H1 (cell line): ENCODE results near the gene KIF5C. TPM values are rescaled to one million over a fixed set of nuclear protein-coding genes. Genes with fewer than 3 reads are reported as not detected.

ENCODE experiments used
- CTCF ChIA-PET: fragments of 300-600 bp; sonication (Branson Sonifier 250); formaldehyde crosslinking; loops from one replicate; lab custom pipeline; 2021; ENCODE audit not compliant: partially characterized antibody; lab: Charles Lee
- POLR2A ChIA-PET: fragments of 300-600 bp; sonication (Branson Sonifier 250); formaldehyde crosslinking; loops from one replicate; lab custom pipeline; 2021; ENCODE audit warnings: inconsistent platforms; ENCODE audit not compliant: partially characterized antibody; lab: Charles Lee
- DNase-seq, 2 experiments: peaks; one replicate each; pipeline versions ENCODE4 v3.0.0 to v3.0.0-alpha.2; 2010 to 2022; ENCODE audit warnings: low spot score in 2 of 2, low read depth in 1 of 2, mixed read lengths in 1 of 2
- FAIRE-seq: peaks from 2 replicates; lab custom pipeline; 2011; peaks lifted over from hg19 to GRCh38; lab: Jason Lieb, UNC
- H2AFZ ChIP-seq: 2 replicates; pipeline ENCODE4 v1.8.1; 2012; ENCODE audit warnings: low read length, inconsistent platforms
- H2AK5ac ChIP-seq: 2 replicates; pipeline ENCODE4 v1.6.1; 2013; ENCODE audit warnings: low read depth, low read length
- H2BK120ac ChIP-seq: replicated peaks from 2 replicates; pipeline ENCODE3; 2013; ENCODE audit warnings: low read depth, low read length, inconsistent platforms
- H2BK12ac ChIP-seq: 2 replicates; pipeline ENCODE4 v1.6.1; 2013; ENCODE audit warnings: low read depth, low read length
- H2BK15ac ChIP-seq: 2 replicates; pipeline ENCODE4 v1.6.1; 2013; ENCODE audit warnings: low read length
- H2BK20ac ChIP-seq: 2 replicates; pipeline ENCODE4 v1.6.1; 2013; ENCODE audit warnings: low read length
- H2BK5ac ChIP-seq: 2 replicates; pipeline ENCODE4 v1.6.1; 2013; ENCODE audit warnings: low read depth, low read length
- H3K14ac ChIP-seq: 2 replicates; pipeline ENCODE4 v1.6.1; 2013; ENCODE audit warnings: inconsistent platforms; ENCODE audit not compliant: insufficient read length
- H3K18ac ChIP-seq: 2 replicates; pipeline ENCODE4 v1.6.1; 2013; ENCODE audit warnings: low read length; ENCODE audit errors: extremely low read depth
- H3K23ac ChIP-seq: 2 replicates; pipeline ENCODE4 v1.6.1; 2013; ENCODE audit warnings: inconsistent platforms; ENCODE audit not compliant: insufficient read length
- H3K23me2 ChIP-seq: 2 replicates; pipeline ENCODE4 v1.6.1; 2013; ENCODE audit warnings: low read depth, low read length
- H3K27ac ChIP-seq: 2 replicates; pipeline ENCODE4 v1.6.1; 2011; ENCODE audit warnings: low read depth, low read length, inconsistent platforms
- H3K27me3 ChIP-seq, 4 experiments: replicated peaks in 1 of 4; 1 replicate in 1 of 4; 2 replicates in 3 of 4; pipeline versions ENCODE4 v1.6.1 to v1.8.1; 2011 to 2013; ENCODE audit warnings: low read length in 3 of 4, mild to moderate bottlenecking in 3 of 4, inconsistent platforms in 2 of 4, mixed read lengths in 2 of 4, moderate library complexity in 1 of 4; ENCODE audit not compliant: control insufficient read depth in 3 of 4, insufficient read depth in 3 of 4; ENCODE audit errors: extremely low read depth in 1 of 4
- H3K36me3 ChIP-seq, 4 experiments: 2 replicates each; pipeline versions ENCODE4 v1.6.1 to v1.8.1; 2011 to 2013; ENCODE audit warnings: mild to moderate bottlenecking in 4 of 4, low read length in 3 of 4, moderate library complexity in 2 of 4, control low read depth in 1 of 4, inconsistent platforms in 1 of 4; ENCODE audit not compliant: insufficient read depth in 4 of 4, control insufficient read depth in 2 of 4
- H3K4ac ChIP-seq: replicated peaks from 2 replicates; pipeline ENCODE3; 2013; ENCODE audit warnings: low read length, low read depth, mixed read lengths, inconsistent platforms; ENCODE audit not compliant: insufficient read length
- H3K4me1 ChIP-seq, 4 experiments: replicated peaks in 1 of 4; 1 replicate in 1 of 4; 2 replicates in 3 of 4; pipeline versions ENCODE4 v1.6.1 to v1.8.1; 2011 to 2013; ENCODE audit warnings: low read length in 3 of 4, inconsistent platforms in 2 of 4, mixed read lengths in 1 of 4; ENCODE audit not compliant: insufficient read depth in 4 of 4, control insufficient read depth in 3 of 4
- H3K4me2 ChIP-seq, 2 experiments: 2 replicates each; pipeline versions ENCODE4 v1.6.1 to v1.8.1; 2011 to 2013; ENCODE audit warnings: low read depth in 2 of 2, low read length in 2 of 2, control low read depth in 1 of 2, inconsistent platforms in 1 of 2, mild to moderate bottlenecking in 1 of 2; ENCODE audit not compliant: insufficient read depth in 1 of 2
- H3K4me3 ChIP-seq, 4 experiments: fragments of 200-600, 300-600 bp in 1 of 4; sonication (generic), shearing (Covaris generic), sonication (Bioruptor Twin) in 1 of 4; 2 replicates each; pipeline versions ENCODE4 v1.5.1 to v1.8.1; 2011 to 2016; ENCODE audit warnings: low read length in 4 of 4, low read depth in 3 of 4, control low read depth in 2 of 4, inconsistent platforms in 2 of 4, mild to moderate bottlenecking in 2 of 4, mixed read lengths in 1 of 4, moderate library complexity in 1 of 4; ENCODE audit not compliant: insufficient read depth in 2 of 4; ENCODE audit errors: extremely low read depth in 1 of 4
- H3K56ac ChIP-seq: replicated peaks from 2 replicates; pipeline ENCODE3; 2013; ENCODE audit warnings: low read depth, mild to moderate bottlenecking, mixed read lengths, low read length, inconsistent platforms; ENCODE audit not compliant: insufficient read length
- H3K79me1 ChIP-seq: 2 replicates; pipeline ENCODE4 v1.6.1; 2013; ENCODE audit warnings: low read depth, low read length, control low read depth
- H3K79me2 ChIP-seq, 2 experiments: 2 replicates each; pipeline versions ENCODE4 v1.6.1 to v1.8.1; 2012 to 2013; ENCODE audit warnings: low read length in 2 of 2, mild to moderate bottlenecking in 2 of 2, inconsistent platforms in 1 of 2; ENCODE audit not compliant: insufficient read depth in 2 of 2, control insufficient read depth in 1 of 2
- H3K9ac ChIP-seq, 4 experiments: replicated peaks in 1 of 4; 1 replicate in 1 of 4; 2 replicates in 3 of 4; pipeline versions ENCODE4 v1.6.1 to v1.8.1; 2011 to 2013; ENCODE audit warnings: low read depth in 3 of 4, low read length in 3 of 4, control low read depth in 2 of 4, mild to moderate bottlenecking in 2 of 4, moderate library complexity in 2 of 4, inconsistent platforms in 1 of 4; ENCODE audit errors: extremely low read depth in 1 of 4
- H3K9me3 ChIP-seq, 2 experiments: 2 replicates each; pipeline versions ENCODE4 v1.6.1 to v1.8.1; 2012 to 2013; ENCODE audit warnings: mild to moderate bottlenecking in 2 of 2, moderate library complexity in 2 of 2, control low read depth in 1 of 2, inconsistent platforms in 1 of 2, low read depth in 1 of 2, low read length in 1 of 2, mixed read lengths in 1 of 2; ENCODE audit not compliant: insufficient read depth in 2 of 2
- H4K20me1 ChIP-seq, 2 experiments: replicated peaks in 1 of 2; 2 replicates each; pipeline versions ENCODE3 to v1.8.1; 2011 to 2013; ENCODE audit warnings: inconsistent platforms in 2 of 2, low read length in 2 of 2, mild to moderate bottlenecking in 1 of 2; ENCODE audit not compliant: insufficient read depth in 2 of 2, control insufficient read depth in 1 of 2
- H4K5ac ChIP-seq: 2 replicates; pipeline ENCODE4 v1.6.1; 2013; ENCODE audit warnings: low read length, low read depth, mixed read lengths, inconsistent platforms; ENCODE audit not compliant: insufficient read length
- H4K8ac ChIP-seq: 2 replicates; pipeline ENCODE4 v1.8.0; 2013; ENCODE audit warnings: mild to moderate bottlenecking, moderate library complexity, low read length, inconsistent platforms; ENCODE audit not compliant: insufficient read depth; ENCODE audit errors: extremely low read depth
- H4K91ac ChIP-seq: replicated peaks from 2 replicates; pipeline ENCODE3; 2013; ENCODE audit warnings: low read length, mixed read lengths, inconsistent platforms; ENCODE audit not compliant: insufficient read length
- BCL11A ChIP-seq, 2 experiments: IDR thresholded peaks; one replicate each; pipeline ENCODE4 v1.6.1; 2011; ENCODE audit warnings: low read depth in 2 of 2, low read length in 2 of 2, mild to moderate bottlenecking in 2 of 2
- CBX5 ChIP-seq: fragments of 300-800, 300-1000 bp; sonication (generic); IDR thresholded peaks from 2 replicates; pipeline ENCODE4 v1.7.1; 2016; ENCODE audit warnings: antibody characterized with exemption, low read length, low read depth
- CBX8 ChIP-seq: fragments of 300-800, 300-1000 bp; sonication (generic); IDR thresholded peaks from 2 replicates; pipeline ENCODE4 v1.7.1; 2016; ENCODE audit warnings: low read depth, low read length, borderline replicate concordance
- CEBPB ChIP-seq: IDR thresholded peaks from 2 replicates; pipeline ENCODE4 v1.6.1; 2012; ENCODE audit warnings: low read depth, low read length
- CTCF ChIP-seq, 3 experiments: IDR thresholded peaks; 1 replicate in 2 of 3; 2 replicates in 1 of 3; pipeline versions ENCODE4 v1.5.1 to v1.6.1; 2011; ENCODE audit warnings: low read length in 3 of 3, mild to moderate bottlenecking in 3 of 3, inconsistent platforms in 2 of 3, low read depth in 1 of 3, moderate library complexity in 1 of 3; ENCODE audit not compliant: insufficient read depth in 1 of 3; ENCODE audit errors: control extremely low read depth in 1 of 3
- EGR1 ChIP-seq: IDR thresholded peaks from 2 replicates; pipeline ENCODE4 v1.6.1; 2011; ENCODE audit warnings: low read depth, low read length, borderline replicate concordance
- GABPA ChIP-seq: IDR thresholded peaks from 2 replicates; pipeline ENCODE4 v1.6.1; 2011; ENCODE audit warnings: mild to moderate bottlenecking, low read length, moderate library complexity, borderline replicate concordance; ENCODE audit not compliant: insufficient read depth
- MAFK ChIP-seq: IDR thresholded peaks from 2 replicates; pipeline ENCODE4 v1.6.1; 2012; ENCODE audit warnings: low read depth, mild to moderate bottlenecking, improper control_type of control experiment, low read length
- PHF8 ChIP-seq: fragments of 200-600 bp; sonication (generic); conservative IDR thresholded peaks from 2 replicates; pipeline ENCODE4 v1.7.1; 2012; ENCODE audit warnings: low read depth, mild to moderate bottlenecking, inconsistent platforms, low read length, moderate library complexity
- RFX5 ChIP-seq: IDR thresholded peaks from 2 replicates; pipeline ENCODE4 v1.6.1; 2011; ENCODE audit warnings: low read depth, low read length, improper control_type of control experiment, borderline replicate concordance
- RXRA ChIP-seq: IDR thresholded peaks from 2 replicates; pipeline ENCODE4 v1.6.1; 2011; ENCODE audit warnings: low read depth, mild to moderate bottlenecking, low read length, moderate library complexity; ENCODE audit not compliant: insufficient read depth
- SP4 ChIP-seq: IDR thresholded peaks from 2 replicates; pipeline ENCODE4 v1.6.1; 2012; ENCODE audit warnings: low read length, inconsistent platforms
- TAF1 ChIP-seq: IDR thresholded peaks from 2 replicates; pipeline ENCODE4 v1.6.1; 2011; ENCODE audit warnings: mild to moderate bottlenecking, low read depth, low read length
- WGBS, 2 experiments: shearing (Covaris generic) in 1 of 2; methylation state at CpG; one replicate each; pipeline versions ENCODE4 v1.1.6 to v1.1.7; 2013 to 2015; ENCODE audit warnings: low lambda C conversion rate in 2 of 2, mixed read lengths in 2 of 2, inconsistent platforms in 1 of 2, low coverage in 1 of 2, missing lambda C conversion rate in 1 of 2; ENCODE audit not compliant: insufficient replicate concordance in 2 of 2, insufficient coverage in 1 of 2, insufficient read length in 1 of 2; ENCODE audit errors: extremely low coverage in 1 of 2, missing lambda C conversion rate in 1 of 2; 5-methylcytosine and 5-hydroxymethylcytosine counted together
- polyA plus RNA-seq, 7 experiments: library from polyadenylated mRNA; depleted of rRNA in 3 of 7; stranded (reverse) in 5 of 7; unstranded in 2 of 7; fragments of >200 nt in 5 of 7; fragments of 200-250 nt in 2 of 7; gene quantifications; 1 replicate in 5 of 7; 2 replicates in 1 of 7; 4 replicates in 1 of 7; pipeline versions ENCODE4 v1.2.1 to v1.2.3, GENCODE V29; 2011 to 2013; ENCODE audit warnings: missing spikeins in 2 of 7, mixed read lengths in 2 of 7
- total RNA-seq: library from RNA; stranded (reverse); fragmentation: NEBNext Ultra II Directional; extraction: Animal tissue kit (Norgen Biotek cat#: 25700); gene quantifications from 2 replicates; pipeline ENCODE4 v1.2.1, GENCODE V29; 2021

Gene KIF5C
- total and polyA plus RNA-seq, 2 of the 8 experiments (the other 6 are each of a cell fraction or from before 2014, with no cell fraction given) = 16.3 to 66.4 TPM

GRCh38 chr2:148971547-148971946 is 96.5 kb downstream of the KIF5C start:
- no peak overlapping the region for H4K8ac ChIP-seq
- no peak overlapping the region for H2BK12ac ChIP-seq
- no peaks in the 10 kb centered on the region for H3K79me1 ChIP-seq
- H2BK15ac ChIP-seq = no peak overlapping the region
- no peak overlapping the region for H3K14ac ChIP-seq
- H3K56ac ChIP-seq = no peak overlapping the region
- no peak overlapping the region for H2AK5ac ChIP-seq
- no peaks in the 10 kb centered on the region for H4K20me1 ChIP-seq
- H3K18ac ChIP-seq = no peak overlapping the region
- H3K23me2 ChIP-seq = no peaks in the 10 kb centered on the region
- H3K36me3 ChIP-seq = peaks cover 0 to 12% (median 5%) of the 10 kb centered on the region in 4 experiments; a peak in 6 of 8 replicates
- FAIRE-seq = no peak
- H3K27ac ChIP-seq = no peak overlapping the region
- H3K23ac ChIP-seq = no peak overlapping the region
- H2BK120ac ChIP-seq = no peak overlapping the region
- no peak overlapping the region for H3K4me2 ChIP-seq
- H4K91ac ChIP-seq = no peak overlapping the region
- DNase-seq = no peak
- ChIA-PET CTCF (no interaction called here), POLR2A (no interaction called here)
- no peaks in the 10 kb centered on the region for H3K9me3 ChIP-seq
- no peak overlapping the region for H2AFZ ChIP-seq
- H3K4ac ChIP-seq = no peak overlapping the region
- no peak overlapping the region for H2BK5ac ChIP-seq
- peaks cover 2 to 20% (median 9%) of the 10 kb centered on the region in 4 experiments; a peak in 4 of 7 replicates for H3K4me1 ChIP-seq
- H2BK20ac ChIP-seq = no peak overlapping the region
- no peak overlapping the region for H3K4me3 ChIP-seq
- no peak overlapping the region for H3K9ac ChIP-seq
- H4K5ac ChIP-seq = no peak overlapping the region
- no peaks in the 10 kb centered on the region for H3K79me2 ChIP-seq
- WGBS, 2 experiments = 85% methylated on average over 3 of the region's 3 CpGs; no CpG with 5 or more reads in 1 of the 2 experiments
- no peaks in the 10 kb centered on the region for H3K27me3 ChIP-seq
- TF ChIP-seq GABPA (no peak), CTCF (IDR thresholded peaks at IDR 0.05; ENCODE audit: control extremely low read depth in 1 of 3, insufficient read depth in 1 of 3, low read depth in 1 of 3, low read length in 3 of 3) (no peak), PHF8 (no peak), TAF1 (no peak), RXRA (no peak), RFX5 (no peak), MAFK (no peak), SP4 (no peak), EGR1 (no peak), CEBPB (no peak), BCL11A (IDR thresholded peaks at IDR 0.05; ENCODE audit: low read depth in 2 of 2, low read length in 2 of 2) (no peak), CBX8 (no peak), CBX5 (no peak)
